IPS-18a (cell line): ENCODE results near the gene DICER1.
"Not testable (repeated sequence)": the region's sequence is repeated elsewhere in the genome, so short reads cannot be mapped to it uniquely, and the experiment has no call there.

Experiments
- H3K27ac ChIP-seq: one replicate; pipeline ENCODE4 v1.5.1; 2013; ENCODE audit warnings: low read length
- H3K27me3 ChIP-seq: one replicate; pipeline ENCODE4 v1.6.1; 2013; ENCODE audit warnings: mild to moderate bottlenecking, low read length; ENCODE audit not compliant: control insufficient read depth, insufficient read depth
- H3K36me3 ChIP-seq: one replicate; pipeline ENCODE4 v1.6.1; 2013; ENCODE audit warnings: low read depth, low read length; ENCODE audit not compliant: control insufficient read depth
- H3K4me1 ChIP-seq: one replicate; pipeline ENCODE4 v1.6.1; 2013; ENCODE audit warnings: low read depth, low read length; ENCODE audit not compliant: control insufficient read depth
- H3K4me3 ChIP-seq: one replicate; pipeline ENCODE4 v1.5.1; 2013; ENCODE audit warnings: low read length
- H3K9ac ChIP-seq: one replicate; pipeline ENCODE4 v1.6.1; 2013; ENCODE audit warnings: mild to moderate bottlenecking, low read length, moderate library complexity
- H3K9me3 ChIP-seq: one replicate; pipeline ENCODE4 v1.6.1; 2013; ENCODE audit warnings: low read depth, low read length; ENCODE audit not compliant: control insufficient read depth

DICER1 gene

GRCh38 chr14:95157327-95158189, at the start of gene DICER1:
TSS of gene DICER1 (minus strand) at chr14:95157529. CDS start at chr14:95133458, 24,071 bp downstream.
- Histone ChIP-seq H3K36me3 (no peaks in the 10 kb centered on the region), H3K4me3 (peak within 1 kb of the TSS; percentile 90), H3K9me3 (no peaks in the 10 kb centered on the region), H3K9ac (peak within 1 kb of the TSS; percentile 95), H3K27me3 (no peaks in the 10 kb centered on the region), H3K27ac (peak within 1 kb of the TSS; percentile 91), H3K4me1 (peaks cover 23% of the 10 kb centered on the region)

- H3K27me3 ChIP-seq = no peaks in the 10 kb centered on the region
- H3K27ac ChIP-seq = no peak overlapping the region
- peaks cover 3% of the 10 kb centered on the region for H3K9me3 ChIP-seq
- no peak overlapping the region for H3K9ac ChIP-seq
- H3K4me1 ChIP-seq = no peaks in the 10 kb centered on the region
- no peaks in the 10 kb centered on the region for H3K36me3 ChIP-seq
- H3K4me3 ChIP-seq = no peak overlapping the region
Observed at GRCh38 chr14:95206534-95206933, 49.2 kb upstream of the DICER1 start.

GRCh38 chr14:95204705-95205104, 47.4 kb upstream of the DICER1 start:
- H3K9me3 ChIP-seq = peaks cover 3% of the 10 kb centered on the region
- H3K4me3 ChIP-seq = no peak overlapping the region
- no peak overlapping the region for H3K9ac ChIP-seq
- H3K27me3 ChIP-seq = no peaks in the 10 kb centered on the region
- H3K36me3 ChIP-seq = no peaks in the 10 kb centered on the region
- H3K27ac ChIP-seq = no peak overlapping the region
- H3K4me1 ChIP-seq = peaks cover 8% of the 10 kb centered on the region

- not testable (repeated sequence) for H3K4me3 ChIP-seq, H3K27me3 ChIP-seq, H3K36me3 ChIP-seq, H3K9me3 ChIP-seq, H3K27ac ChIP-seq, H3K9ac ChIP-seq
- peaks cover 24% of the 10 kb centered on the region for H3K4me1 ChIP-seq
Observed at GRCh38 chr14:95201745-95202144, 44.4 kb upstream of the DICER1 start.

- H3K9me3 ChIP-seq = peaks cover 3% of the 10 kb centered on the region
- peaks cover 27% of the 10 kb centered on the region for H3K4me1 ChIP-seq
- H3K9ac ChIP-seq = no peak overlapping the region
- no peak overlapping the region for H3K27ac ChIP-seq
- no peaks in the 10 kb centered on the region for H3K27me3 ChIP-seq
- H3K36me3 ChIP-seq = no peaks in the 10 kb centered on the region
- no peak overlapping the region for H3K4me3 ChIP-seq
Observed at GRCh38 chr14:95200404-95200803, 43.1 kb upstream of the DICER1 start.

GRCh38 chr14:95199298-95199983, 42.1 kb upstream of the DICER1 start:
- H3K27me3 ChIP-seq = no peaks in the 10 kb centered on the region
- H3K27ac ChIP-seq = no peak overlapping the region
- peak overlapping the region; percentile 6 for H3K4me3 ChIP-seq
- peaks cover 27% of the 10 kb centered on the region for H3K4me1 ChIP-seq
- H3K9ac ChIP-seq = no peak overlapping the region
- no peaks in the 10 kb centered on the region for H3K36me3 ChIP-seq
- H3K9me3 ChIP-seq = no peaks in the 10 kb centered on the region

GRCh38 chr14:95198320-95198719, 41.0 kb upstream of the DICER1 start:
- H3K4me1 ChIP-seq = peaks cover 27% of the 10 kb centered on the region
- no peak overlapping the region for H3K27ac ChIP-seq
- no peaks in the 10 kb centered on the region for H3K36me3 ChIP-seq
- H3K4me3 ChIP-seq = no peak overlapping the region
- H3K9ac ChIP-seq = no peak overlapping the region
- H3K9me3 ChIP-seq = no peaks in the 10 kb centered on the region
- H3K27me3 ChIP-seq = no peaks in the 10 kb centered on the region

- H3K36me3 ChIP-seq = no peaks in the 10 kb centered on the region
- H3K9me3 ChIP-seq = no peaks in the 10 kb centered on the region
- no peaks in the 10 kb centered on the region for H3K27me3 ChIP-seq
- no peak overlapping the region for H3K9ac ChIP-seq
- H3K4me1 ChIP-seq = peaks cover 27% of the 10 kb centered on the region
- no peak overlapping the region for H3K27ac ChIP-seq
- no peak overlapping the region for H3K4me3 ChIP-seq
Observed at GRCh38 chr14:95197551-95197950, 40.2 kb upstream of the DICER1 start.

GRCh38 chr14:95196826-95197545, 39.7 kb upstream of the DICER1 start:
- H3K36me3 ChIP-seq = no peaks in the 10 kb centered on the region
- H3K27me3 ChIP-seq = no peaks in the 10 kb centered on the region
- H3K27ac ChIP-seq = no peak overlapping the region
- H3K4me3 ChIP-seq = no peak overlapping the region
- peaks cover 27% of the 10 kb centered on the region for H3K4me1 ChIP-seq
- no peak overlapping the region for H3K9ac ChIP-seq
- H3K9me3 ChIP-seq = no peaks in the 10 kb centered on the region

GRCh38 chr14:95196268-95196667, 38.9 kb upstream of the DICER1 start:
- H3K36me3 ChIP-seq = no peaks in the 10 kb centered on the region
- no peak overlapping the region for H3K4me3 ChIP-seq
- no peak overlapping the region for H3K9ac ChIP-seq
- no peak overlapping the region for H3K27ac ChIP-seq
- no peaks in the 10 kb centered on the region for H3K9me3 ChIP-seq
- H3K4me1 ChIP-seq = peaks cover 27% of the 10 kb centered on the region
- H3K27me3 ChIP-seq = no peaks in the 10 kb centered on the region

GRCh38 chr14:95195031-95195430, 37.7 kb upstream of the DICER1 start:
- Histone ChIP-seq H3K9me3 (no peaks in the 10 kb centered on the region), H3K9ac (no peak overlapping the region), H3K4me3 (no peak overlapping the region), H3K27me3 (no peaks in the 10 kb centered on the region), H3K36me3 (no peaks in the 10 kb centered on the region), H3K27ac (no peak overlapping the region), H3K4me1 (peaks cover 23% of the 10 kb centered on the region)
